ENCODE measurements around the gene NSUN2.
A peak's percentile ranks its signal among the peaks of the same experiment; 100 is the strongest.

NSUN2 gene

GRCh38 chr5:6632888-6633468 is at the start of gene NSUN2, which contains the start of gene SRD5A1:
TSS of gene NSUN2 (minus strand) at chr5:6633044. CDS start at chr5:6632979, 65 bp downstream.
TSS of gene SRD5A1 (plus strand) at chr5:6633440. CDS start at chr5:6633577, 137 bp downstream.
- H3K4me3 ChIP-seq (ENCODE audit: low read depth, low read length): peak within 1 kb of the TSS; percentile 83
- TF ChIP-seq, protein P1, sequence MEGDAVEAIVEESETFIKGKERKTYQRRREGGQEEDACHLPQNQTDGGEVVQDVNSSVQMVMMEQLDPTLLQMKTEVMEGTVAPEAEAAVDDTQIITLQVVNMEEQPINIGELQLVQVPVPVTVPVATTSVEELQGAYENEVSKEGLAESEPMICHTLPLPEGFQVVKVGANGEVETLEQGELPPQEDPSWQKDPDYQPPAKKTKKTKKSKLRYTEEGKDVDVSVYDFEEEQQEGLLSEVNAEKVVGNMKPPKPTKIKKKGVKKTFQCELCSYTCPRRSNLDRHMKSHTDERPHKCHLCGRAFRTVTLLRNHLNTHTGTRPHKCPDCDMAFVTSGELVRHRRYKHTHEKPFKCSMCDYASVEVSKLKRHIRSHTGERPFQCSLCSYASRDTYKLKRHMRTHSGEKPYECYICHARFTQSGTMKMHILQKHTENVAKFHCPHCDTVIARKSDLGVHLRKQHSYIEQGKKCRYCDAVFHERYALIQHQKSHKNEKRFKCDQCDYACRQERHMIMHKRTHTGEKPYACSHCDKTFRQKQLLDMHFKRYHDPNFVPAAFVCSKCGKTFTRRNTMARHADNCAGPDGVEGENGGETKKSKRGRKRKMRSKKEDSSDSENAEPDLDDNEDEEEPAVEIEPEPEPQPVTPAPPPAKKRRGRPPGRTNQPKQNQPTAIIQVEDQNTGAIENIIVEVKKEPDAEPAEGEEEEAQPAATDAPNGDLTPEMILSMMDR (conservative IDR thresholded peaks at IDR 0.05; ENCODE audit: low read depth, low read length): no peak
- peak; percentile 94 for DNase-seq (ENCODE audit: low read depth)

DNA sequence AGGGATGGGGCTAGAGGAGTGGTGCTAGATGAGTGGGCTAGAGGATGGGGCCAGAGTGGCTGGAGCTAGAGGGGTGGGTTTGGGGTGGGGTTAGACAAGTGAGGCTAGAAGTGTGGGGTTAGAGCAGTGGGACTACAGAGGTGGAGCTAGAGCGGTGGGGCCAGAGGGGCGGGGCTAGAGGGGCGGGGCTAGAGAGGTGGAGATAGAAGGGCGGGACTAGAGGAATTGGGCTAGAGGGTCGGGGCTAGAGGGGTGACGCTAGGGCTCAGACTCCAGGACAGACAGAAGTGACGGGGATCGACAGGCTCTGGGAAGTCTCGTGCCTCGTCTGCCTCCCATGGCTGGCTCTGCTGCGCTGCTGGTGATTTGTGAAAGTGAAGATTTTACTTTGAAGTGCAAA is 49.4 kb upstream of the NSUN2 start:
- TF ChIP-seq, protein P1 (conservative IDR thresholded peaks at IDR 0.05; ENCODE audit: low read depth, low read length): no peak
- H3K4me3 ChIP-seq (ENCODE audit: low read depth, low read length): no peak overlapping the region
- no peak for DNase-seq (ENCODE audit: low read depth)

DNA sequence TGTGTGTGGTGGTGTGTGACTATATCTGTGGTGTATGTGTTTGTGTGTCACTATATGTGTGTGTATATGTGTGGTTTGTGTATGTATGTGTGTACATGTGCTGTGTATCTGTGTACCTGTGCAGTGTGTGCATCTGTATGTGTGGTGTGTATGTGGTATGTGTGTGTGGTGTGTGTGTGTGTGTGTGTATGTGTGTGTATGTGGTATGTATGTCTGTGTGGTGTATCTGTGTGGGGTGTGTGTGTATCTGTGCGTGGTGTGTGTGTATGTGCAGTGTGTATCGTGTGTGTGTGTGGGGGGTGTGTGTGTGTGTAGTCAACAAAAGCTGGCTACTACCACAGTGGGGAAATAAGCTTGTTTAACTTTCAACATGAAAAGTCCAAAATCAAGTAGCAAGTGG is 48.8 kb upstream of the NSUN2 start:
- no peak for DNase-seq (ENCODE audit: low read depth)
- TF ChIP-seq, protein P1 (conservative IDR thresholded peaks at IDR 0.05; ENCODE audit: low read depth, low read length): no peak
- H3K4me3 ChIP-seq (ENCODE audit: low read depth, low read length): no peak overlapping the region

- no peak for DNase-seq (ENCODE audit: low read depth)
- H3K4me3 ChIP-seq (ENCODE audit: low read depth, low read length): no peak overlapping the region
- TF ChIP-seq, protein P1 (conservative IDR thresholded peaks at IDR 0.05; ENCODE audit: low read depth, low read length): no peak
These were observed 48.1 kb upstream of the NSUN2 start for GRCh38 chr5:6680922-6681321.

- TF ChIP-seq, protein P1 (conservative IDR thresholded peaks at IDR 0.05; ENCODE audit: low read depth, low read length): no peak
- H3K4me3 ChIP-seq (ENCODE audit: low read depth, low read length): no peak overlapping the region
- DNase-seq (ENCODE audit: low read depth): no peak
These were observed 45.5 kb upstream of the NSUN2 start for GRCh38 chr5:6678385-6678784.

DNA sequence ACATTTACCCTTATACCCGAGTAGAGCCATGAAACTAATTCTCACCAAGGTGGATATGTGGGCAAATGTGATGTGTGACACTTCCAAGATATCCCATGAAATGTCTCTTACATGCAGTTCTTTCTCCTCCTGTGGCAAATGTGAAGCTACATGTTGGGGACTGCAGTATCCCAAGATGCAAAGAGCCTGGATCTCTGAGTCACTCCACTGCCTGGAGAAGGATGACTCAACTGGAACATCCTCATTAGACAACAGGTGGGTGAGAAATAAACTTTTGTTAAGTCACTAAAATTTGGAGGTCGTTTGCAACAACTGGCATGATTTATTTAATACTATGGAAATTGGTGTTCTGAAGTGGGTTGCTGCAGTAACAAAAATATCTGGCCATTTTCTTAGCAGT is 43.9 kb upstream of the NSUN2 start:
- TF ChIP-seq, protein P1 (conservative IDR thresholded peaks at IDR 0.05; ENCODE audit: low read depth, low read length): no peak
- no peak for DNase-seq (ENCODE audit: low read depth)
- no peak overlapping the region for H3K4me3 ChIP-seq (ENCODE audit: low read depth, low read length)

DNA sequence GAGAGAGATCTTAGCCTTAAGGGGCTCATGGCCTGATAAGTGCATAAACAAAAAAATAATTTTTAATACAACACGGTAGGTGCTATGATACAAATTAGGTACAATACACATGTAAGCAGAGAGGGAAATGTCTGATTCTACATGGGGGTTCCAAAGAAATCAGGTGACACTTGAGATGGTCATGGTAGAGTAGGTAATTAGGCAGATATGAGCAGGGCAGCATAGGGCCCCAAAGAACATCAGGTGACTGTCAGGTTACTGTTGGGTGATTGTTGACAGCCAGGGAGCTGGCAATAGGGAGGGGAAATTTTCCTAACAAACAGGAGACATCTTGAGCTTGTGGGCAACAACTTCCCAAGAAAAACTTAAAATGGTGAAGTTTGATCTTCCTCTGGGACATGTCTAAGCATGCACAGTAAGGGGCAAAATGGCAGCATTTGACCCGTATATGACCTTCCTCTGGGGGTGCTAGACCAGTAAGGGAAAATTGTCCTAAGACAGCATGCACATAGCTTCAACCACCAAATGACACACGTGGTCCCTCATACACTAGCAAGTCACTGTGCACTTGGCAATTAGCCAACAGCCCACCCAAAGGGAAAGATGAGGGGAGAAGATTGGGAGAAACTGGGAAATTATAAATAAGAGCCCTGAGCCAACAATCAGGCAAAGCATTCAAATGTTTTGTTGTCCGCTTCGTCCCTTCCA is 43.1 kb upstream of the NSUN2 start:
- H3K4me3 ChIP-seq (ENCODE audit: low read depth, low read length): no peak overlapping the region
- no peak for DNase-seq (ENCODE audit: low read depth)
- TF ChIP-seq, protein P1 (conservative IDR thresholded peaks at IDR 0.05; ENCODE audit: low read depth, low read length): peak; percentile 11

Data from choroid plexus epithelial cell (primary cell).